Measurements from ENCODE around the gene FOXO3B. TPM values are rescaled to one million over a fixed set of nuclear protein-coding genes. Genes with fewer than 3 reads are reported as not detected.

The FOXO3B gene
- total RNA-seq, result 3.3 and 3.5 TPM in 2 replicates

DNA sequence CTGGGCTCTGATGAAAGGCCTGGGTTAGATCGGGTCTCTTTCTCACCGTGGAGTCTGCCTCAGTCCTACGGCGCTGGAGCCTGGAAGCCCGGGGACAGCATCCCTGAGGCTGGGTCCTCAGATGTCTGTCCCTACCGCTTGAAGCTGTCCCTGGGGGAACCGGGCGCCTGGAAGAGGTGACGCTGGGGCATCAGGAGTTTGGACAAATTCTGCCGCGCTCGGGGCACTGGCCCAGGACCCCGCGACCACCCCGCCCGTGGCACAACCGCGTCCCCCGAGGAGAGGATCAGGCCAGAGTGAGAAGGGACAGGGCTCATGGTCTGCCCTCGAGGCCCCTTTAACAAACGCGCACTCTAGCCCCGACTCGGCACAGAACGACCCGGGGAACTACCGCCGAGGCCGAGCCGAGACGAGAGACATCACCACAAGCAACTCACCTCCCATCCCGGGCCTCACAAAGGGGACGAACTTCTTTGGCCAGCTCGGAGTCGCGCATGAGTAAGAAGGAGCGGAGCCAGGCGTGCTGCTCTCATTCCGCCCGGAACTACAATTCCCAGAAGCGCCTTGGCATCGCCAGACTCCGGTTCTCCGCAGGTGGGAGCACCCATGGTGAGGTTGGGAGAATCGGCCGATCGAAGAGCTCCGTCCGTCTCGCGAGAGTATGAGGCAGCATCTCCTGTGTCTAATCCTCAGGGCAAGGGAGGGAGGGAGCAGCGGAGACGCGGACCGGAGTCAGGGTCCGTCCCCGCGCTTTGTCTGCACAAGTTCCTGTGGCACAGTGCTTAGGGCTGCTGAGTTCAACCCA is at the start of gene FOXO3B:
TSS of gene FOXO3B (minus strand) at position 548 of the 805 bp plus-strand sequence. CDS start 663 bp downstream, outside the sequence.

DNA sequence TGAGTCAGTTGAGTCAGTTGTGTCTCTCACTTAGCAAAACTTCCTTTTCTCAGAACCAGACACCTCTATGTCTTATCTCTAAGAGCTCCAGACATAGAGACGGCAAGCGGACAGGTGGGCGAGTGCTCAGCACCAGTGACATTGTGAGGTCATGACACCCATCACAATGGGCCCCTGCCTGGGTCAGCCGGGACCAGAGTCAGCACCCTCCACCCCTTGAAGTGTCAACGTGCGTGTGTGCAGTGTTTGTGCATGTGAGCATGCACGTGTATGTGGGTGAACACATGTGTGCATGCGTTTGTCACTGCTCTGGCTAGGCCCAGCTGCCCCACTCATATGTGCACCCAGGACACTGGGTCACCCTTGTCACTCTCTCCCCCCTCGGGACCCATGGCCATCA is 37.8 kb downstream of the FOXO3B start, which contains the start of gene TBC1D28:
TSS of gene TBC1D28 (minus strand) at position 101 of the 400 bp plus-strand sequence. CDS start 3,039 bp downstream, outside the sequence.

Other genes with a start within 250 kb of the FOXO3B start
- not detected in 2 replicates for gene LGALS9C, start 205.5 kb downstream of the FOXO3B start, total RNA-seq
- not detected in 2 replicates for gene TBC1D28, start 37.9 kb downstream of the FOXO3B start, total RNA-seq
- gene FBXW10, start 61.7 kb upstream of the FOXO3B start, total RNA-seq, result 0.07 TPM in 1 of 2 replicates, not detected in the other
- gene TVP23B, start 98.9 kb upstream of the FOXO3B start, total RNA-seq, result 26.6 and 30.5 TPM in 2 replicates
- 27.0 and 31.3 TPM in 2 replicates for gene PRPSAP2, start 175.8 kb upstream of the FOXO3B start, total RNA-seq

All from mammary microvascular endothelial cell (primary cell).